GM12874 (cell line): ENCODE data around the gene RDM1.

ENCODE experiments used
- CTCF ChIP-seq: IDR thresholded peaks from 2 replicates; pipeline ENCODE4 v1.5.1; 2011; ENCODE audit warnings: low read depth, mild to moderate bottlenecking, control low read depth, low read length, moderate library complexity; ENCODE audit not compliant: insufficient read depth

RDM1 gene

GRCh38 chr17:35930211-35931065 is at the start of gene RDM1:
Gene RDM1, minus strand, starts transcription at chr17:35930773. Its CDS starts 46 bp downstream, at chr17:35930727.
- TF ChIP-seq CTCF, result no peak

GRCh38 chr17:35978346-35978745 is 47.8 kb upstream of the RDM1 start:
- TF ChIP-seq CTCF, result no peak

- TF ChIP-seq CTCF, result no peak
Observed at GRCh38 chr17:35977509-35977908, 46.9 kb upstream of the RDM1 start.

GRCh38 chr17:35973333-35974260 is 43.0 kb upstream of the RDM1 start:
- TF ChIP-seq CTCF, result no peak

- TF ChIP-seq CTCF, result no peak
Observed at GRCh38 chr17:35972945-35973332, 42.4 kb upstream of the RDM1 start.

- no peak for TF ChIP-seq CTCF
Observed at GRCh38 chr17:35972535-35972934, 42.0 kb upstream of the RDM1 start.

GRCh38 chr17:35972066-35972465 is 41.5 kb upstream of the RDM1 start:
- TF ChIP-seq CTCF, result no peak
